ENCODE data around the gene GLYATL1.

- TF ChIP-seq CTCF (IDR thresholded peaks at IDR 0.05) (no peak), POLR2A (IDR thresholded peaks at IDR 0.05) (no peak)
Observed at GRCh38 chr11:58928691-58929090, 10.6 kb upstream of the GLYATL1 start.

Measured in Peyer's patch (tissue), 4 donors.